ENCODE measurements around the gene TXNDC12. TPM values are rescaled to one million over a fixed set of nuclear protein-coding genes. Genes with fewer than 3 reads are reported as not detected.
"Not testable (repeated sequence)": the region's sequence is repeated elsewhere in the genome, so short reads cannot be mapped to it uniquely, and the experiment has no call there.

TXNDC12 gene
- total RNA-seq, 1 experiment from 2014 or later, result 80.9 TPM

DNA sequence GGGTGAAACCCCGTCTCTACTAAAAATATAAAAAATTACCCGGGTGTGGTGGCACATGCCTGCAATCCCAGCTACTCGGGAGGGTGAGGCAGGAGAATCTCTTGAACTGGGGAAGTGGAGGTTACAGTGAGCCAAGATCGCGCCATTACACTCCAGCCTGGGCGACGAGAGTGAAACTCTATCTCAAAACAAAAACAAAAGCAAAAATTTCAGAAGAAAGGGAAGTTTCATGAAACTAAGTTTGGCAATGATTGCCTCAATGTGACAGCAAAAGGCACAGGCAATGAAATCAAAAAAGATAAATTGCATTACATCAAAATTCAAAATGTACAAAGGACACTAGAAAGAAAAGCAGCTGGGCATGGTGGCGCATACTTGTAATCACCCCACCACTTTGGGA lies 41.2 kb upstream of the TXNDC12 start (continued):
- TF ChIP-seq ZNF317 (CRISPR knock-in tag; IDR thresholded peaks at IDR 0.05; ENCODE audit: borderline replicate concordance, low read depth), result no peak

- H3K9me3 Mint-ChIP-seq; H3K4me3 Mint-ChIP-seq; ATAC-seq; H3K4me1 Mint-ChIP-seq; CTCF ChIA-PET; DNase-seq (ENCODE audit: low spot score); H3K27me3 Mint-ChIP-seq (ENCODE audit: low read depth); H3K27ac Mint-ChIP-seq: not testable (repeated sequence)
- TF ChIP-seq ZNF671 (CRISPR knock-in tag; IDR thresholded peaks at IDR 0.05) (0 out of 2 replicates have a peak, but pooled peaks have one; percentile 61), NFATC4 (CRISPR knock-in tag; IDR thresholded peaks at IDR 0.05) (0 out of 2 replicates have a peak, but pooled peaks have one; percentile 52), ZNF121 (CRISPR knock-in tag; IDR thresholded peaks at IDR 0.05) (peak; percentile 93)
- POLR2A ChIA-PET, result interaction anchor here (0.6 kb wide), 2 partner anchors 10 to 253 kb away, joined by 3 to 6 read pairs; no protein-coding TSS in a partner anchor
- H3K36me3 Mint-ChIP-seq, result peaks cover 23% of the 10 kb centered on the region
These were observed 39.3 kb upstream of the TXNDC12 start for GRCh38 chr1:52094300-52094699.

DNA sequence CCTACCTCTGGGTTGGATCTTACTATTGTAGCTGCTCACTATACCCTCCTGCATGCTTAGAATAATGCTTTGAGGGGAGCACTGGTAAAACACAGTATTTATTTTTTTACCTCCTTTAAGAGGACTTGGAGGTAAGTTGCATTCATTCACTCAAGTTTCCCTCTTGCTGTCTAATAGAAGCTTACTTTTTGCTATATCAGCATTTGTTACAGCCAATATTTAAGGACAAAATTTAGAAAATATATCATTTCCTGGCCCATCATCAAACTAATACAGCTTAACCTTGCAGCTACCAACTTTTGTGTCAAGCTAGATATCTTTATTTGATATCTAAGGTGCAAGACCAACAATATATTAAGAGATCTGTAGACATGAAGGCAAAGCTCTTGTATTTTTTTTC lies 32.9 kb upstream of the TXNDC12 start:
- DNase-seq (ENCODE audit: low spot score); H3K4me1 Mint-ChIP-seq; CTCF ChIA-PET; H3K27me3 Mint-ChIP-seq (ENCODE audit: low read depth); H3K9me3 Mint-ChIP-seq; H3K27ac Mint-ChIP-seq; ATAC-seq; H3K4me3 Mint-ChIP-seq: not testable (repeated sequence)
- H3K36me3 Mint-ChIP-seq, result peaks cover 52% of the 10 kb centered on the region
- POLR2A ChIA-PET, result interaction anchor here (0.6 kb wide), 1 partner anchor 18 kb away, joined by 3 read pairs; no protein-coding TSS in a partner anchor

DNA sequence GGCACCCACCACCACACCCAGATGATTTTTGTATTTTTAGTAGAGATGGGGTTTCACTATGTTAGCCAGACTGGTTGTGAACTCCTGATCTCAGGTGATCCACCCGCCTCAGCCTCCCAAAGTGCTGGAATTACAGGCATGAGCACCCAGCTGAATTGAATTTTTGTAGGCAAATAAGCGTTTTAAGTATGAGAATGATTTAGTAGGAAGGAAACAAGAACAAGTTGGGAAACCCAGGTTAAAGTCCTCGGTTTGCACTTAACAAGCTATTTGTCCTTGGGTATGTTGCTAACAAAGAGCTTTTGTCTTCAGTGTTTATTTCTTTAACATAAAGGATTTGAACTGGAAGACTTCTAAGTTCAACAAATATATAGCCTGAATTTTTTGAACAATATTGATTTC lies 25.0 kb upstream of the TXNDC12 start:
- no peak for TF ChIP-seq E2F4 (CRISPR knock-in tag; IDR thresholded peaks at IDR 0.05; ENCODE audit: borderline replicate concordance, low read depth)
- TF ChIP-seq NR3C1 (CRISPR knock-in tag; conservative IDR thresholded peaks at IDR 0.05; ENCODE audit: low read depth), result no peak
- TF ChIP-seq ZNF232 (CRISPR knock-in tag; IDR thresholded peaks at IDR 0.05), result no peak
- TF ChIP-seq, protein P1, sequence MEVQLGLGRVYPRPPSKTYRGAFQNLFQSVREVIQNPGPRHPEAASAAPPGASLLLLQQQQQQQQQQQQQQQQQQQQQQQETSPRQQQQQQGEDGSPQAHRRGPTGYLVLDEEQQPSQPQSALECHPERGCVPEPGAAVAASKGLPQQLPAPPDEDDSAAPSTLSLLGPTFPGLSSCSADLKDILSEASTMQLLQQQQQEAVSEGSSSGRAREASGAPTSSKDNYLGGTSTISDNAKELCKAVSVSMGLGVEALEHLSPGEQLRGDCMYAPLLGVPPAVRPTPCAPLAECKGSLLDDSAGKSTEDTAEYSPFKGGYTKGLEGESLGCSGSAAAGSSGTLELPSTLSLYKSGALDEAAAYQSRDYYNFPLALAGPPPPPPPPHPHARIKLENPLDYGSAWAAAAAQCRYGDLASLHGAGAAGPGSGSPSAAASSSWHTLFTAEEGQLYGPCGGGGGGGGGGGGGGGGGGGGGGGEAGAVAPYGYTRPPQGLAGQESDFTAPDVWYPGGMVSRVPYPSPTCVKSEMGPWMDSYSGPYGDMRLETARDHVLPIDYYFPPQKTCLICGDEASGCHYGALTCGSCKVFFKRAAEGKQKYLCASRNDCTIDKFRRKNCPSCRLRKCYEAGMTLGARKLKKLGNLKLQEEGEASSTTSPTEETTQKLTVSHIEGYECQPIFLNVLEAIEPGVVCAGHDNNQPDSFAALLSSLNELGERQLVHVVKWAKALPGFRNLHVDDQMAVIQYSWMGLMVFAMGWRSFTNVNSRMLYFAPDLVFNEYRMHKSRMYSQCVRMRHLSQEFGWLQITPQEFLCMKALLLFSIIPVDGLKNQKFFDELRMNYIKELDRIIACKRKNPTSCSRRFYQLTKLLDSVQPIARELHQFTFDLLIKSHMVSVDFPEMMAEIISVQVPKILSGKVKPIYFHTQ (CRISPR knock-in tag; IDR thresholded peaks at IDR 0.05), result no peak
- no peak for TF ChIP-seq JAZF1 (CRISPR knock-in tag; IDR thresholded peaks at IDR 0.05)
- TF ChIP-seq IRF2 (CRISPR knock-in tag; IDR thresholded peaks at IDR 0.05; ENCODE audit: borderline replicate concordance, low read depth), result no peak
- TF ChIP-seq NFE2L1 (CRISPR knock-in tag; IDR thresholded peaks at IDR 0.05), result no peak
- TF ChIP-seq GRHL2 (CRISPR knock-in tag; IDR thresholded peaks at IDR 0.05; ENCODE audit: insufficient replicate concordance, severe bottlenecking), result no peak
- TF ChIP-seq, protein P2, sequence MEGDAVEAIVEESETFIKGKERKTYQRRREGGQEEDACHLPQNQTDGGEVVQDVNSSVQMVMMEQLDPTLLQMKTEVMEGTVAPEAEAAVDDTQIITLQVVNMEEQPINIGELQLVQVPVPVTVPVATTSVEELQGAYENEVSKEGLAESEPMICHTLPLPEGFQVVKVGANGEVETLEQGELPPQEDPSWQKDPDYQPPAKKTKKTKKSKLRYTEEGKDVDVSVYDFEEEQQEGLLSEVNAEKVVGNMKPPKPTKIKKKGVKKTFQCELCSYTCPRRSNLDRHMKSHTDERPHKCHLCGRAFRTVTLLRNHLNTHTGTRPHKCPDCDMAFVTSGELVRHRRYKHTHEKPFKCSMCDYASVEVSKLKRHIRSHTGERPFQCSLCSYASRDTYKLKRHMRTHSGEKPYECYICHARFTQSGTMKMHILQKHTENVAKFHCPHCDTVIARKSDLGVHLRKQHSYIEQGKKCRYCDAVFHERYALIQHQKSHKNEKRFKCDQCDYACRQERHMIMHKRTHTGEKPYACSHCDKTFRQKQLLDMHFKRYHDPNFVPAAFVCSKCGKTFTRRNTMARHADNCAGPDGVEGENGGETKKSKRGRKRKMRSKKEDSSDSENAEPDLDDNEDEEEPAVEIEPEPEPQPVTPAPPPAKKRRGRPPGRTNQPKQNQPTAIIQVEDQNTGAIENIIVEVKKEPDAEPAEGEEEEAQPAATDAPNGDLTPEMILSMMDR (IDR thresholded peaks at IDR 0.05), result no peak
- Mint-ChIP-seq H3K9me3 (no peaks in the 10 kb centered on the region), H3K4me1 (no peaks in the 10 kb centered on the region; the same call in 1 of the 2 replicates), H3K27ac (peak overlapping the region; percentile 84; the same call in 1 of the 2 replicates), H3K36me3 (peaks cover 31% of the 10 kb centered on the region), H3K27me3 (ENCODE audit: low read depth) (no peaks in the 10 kb centered on the region), H3K4me3 (no peak overlapping the region)
- ChIA-PET POLR2A (no interaction called here), CTCF (interaction anchor here (0.7 kb wide), 1 partner anchor 269 kb away, joined by 3 read pairs; no protein-coding TSS in a partner anchor)
- DNase-seq (ENCODE audit: low spot score), result no peak
- ATAC-seq, result no peak

GRCh38 chr1:52077277-52077676 lies 22.3 kb upstream of the TXNDC12 start:
- POLR2A ChIA-PET, result interaction anchor here (0.8 kb wide), 1 partner anchor 20 kb away, joined by 4 read pairs; no protein-coding TSS in a partner anchor
- H3K4me3 Mint-ChIP-seq; DNase-seq (ENCODE audit: low spot score); H3K27ac Mint-ChIP-seq; CTCF ChIA-PET; H3K9me3 Mint-ChIP-seq; H3K27me3 Mint-ChIP-seq (ENCODE audit: low read depth); ATAC-seq; H3K4me1 Mint-ChIP-seq: not testable (repeated sequence)
- H3K36me3 Mint-ChIP-seq, result peaks cover 37% of the 10 kb centered on the region

Measured in WTC11 (cell line).